HG02884 (cell line): Measurements from ENCODE around the gene PYGL.
"Not testable (repeated sequence)": the region's sequence is repeated elsewhere in the genome, so short reads cannot be mapped to it uniquely, and the experiment has no call there.

ENCODE experiments used
- ATAC-seq: cut with Tn5 transposase; IDR thresholded peaks from one replicate; pipeline ENCODE4 v1.9.1; 2021; ENCODE audit warnings: mild to moderate bottlenecking, moderate library complexity; ENCODE audit not compliant: unreplicated experiment

PYGL gene

DNA sequence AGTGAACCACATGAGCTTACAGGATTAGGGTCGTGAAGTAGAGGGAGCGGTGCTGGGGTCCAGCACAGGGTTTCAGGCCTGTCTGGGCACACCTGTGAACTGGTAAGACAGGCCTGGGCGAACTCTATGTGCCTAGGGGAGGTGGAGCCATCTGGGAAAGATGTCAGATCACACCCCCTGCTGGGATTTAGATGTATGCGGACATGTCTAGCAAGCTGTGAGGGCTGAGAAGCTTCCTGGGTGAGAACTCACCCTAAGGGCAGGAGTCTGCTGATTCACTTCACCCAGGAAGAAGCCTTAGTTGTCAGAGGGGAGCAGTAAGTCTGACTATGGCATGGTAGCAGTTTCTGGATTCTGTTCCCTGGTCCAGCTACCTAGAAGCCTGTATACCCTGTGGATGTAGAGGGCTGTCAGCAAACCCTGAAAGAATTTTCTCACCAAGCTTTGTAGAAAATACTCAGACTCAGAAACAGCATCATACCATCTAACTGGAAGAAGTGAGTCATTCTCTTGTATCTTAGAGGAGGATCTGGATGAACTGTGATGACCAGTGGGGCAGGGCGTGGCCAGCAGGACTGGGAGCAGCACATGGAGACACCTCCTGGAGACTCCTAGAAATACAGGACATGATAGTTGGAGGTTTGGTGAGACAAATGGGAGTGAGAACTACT, 11.2 kb upstream of the PYGL start:
- ATAC-seq: no peak

GRCh38 chr14:50954811-50955372, 10.6 kb upstream of the PYGL start:
- no peak for ATAC-seq

DNA sequence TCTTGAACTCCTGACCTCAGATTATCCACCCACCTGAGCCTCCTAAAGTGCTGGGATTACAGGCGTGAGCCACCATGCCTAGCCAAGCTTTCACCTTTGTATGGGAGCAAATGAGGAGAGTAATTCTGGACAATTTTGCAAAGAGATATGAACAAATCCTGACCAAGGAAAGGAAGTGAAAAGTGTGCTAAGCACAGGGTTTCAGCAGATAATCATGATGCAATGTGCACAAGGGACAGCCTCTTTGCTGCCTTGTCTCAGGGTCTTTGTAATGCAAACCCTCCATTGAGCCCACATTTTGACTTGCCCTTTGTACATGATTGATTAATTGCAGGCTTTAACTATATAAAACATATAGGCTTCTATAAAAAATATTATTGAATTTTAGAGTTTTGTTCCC, 9.2 kb upstream of the PYGL start:
- ATAC-seq: no peak

GRCh38 chr14:50951032-50951431, 6.7 kb upstream of the PYGL start:
- no peak for ATAC-seq

DNA sequence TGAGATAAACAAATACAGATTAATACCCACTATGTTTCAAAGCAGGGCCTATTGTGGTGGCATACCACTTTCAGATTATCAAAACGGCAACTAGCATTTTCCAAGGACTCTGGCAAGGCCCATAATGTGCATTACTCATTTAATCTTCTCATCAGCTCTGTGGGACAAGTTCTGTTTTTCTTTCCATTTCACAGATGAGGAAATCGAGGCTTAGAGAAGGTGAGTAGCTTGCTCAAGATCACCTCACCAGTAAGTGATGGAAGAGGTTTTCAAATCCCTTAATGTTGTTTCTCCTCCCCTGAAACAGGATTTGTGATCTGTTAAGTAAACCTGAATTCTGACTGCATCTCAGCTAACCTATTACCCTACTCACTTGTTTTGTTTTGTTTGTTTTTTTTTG, 3.9 kb upstream of the PYGL start:
- no peak for ATAC-seq

DNA sequence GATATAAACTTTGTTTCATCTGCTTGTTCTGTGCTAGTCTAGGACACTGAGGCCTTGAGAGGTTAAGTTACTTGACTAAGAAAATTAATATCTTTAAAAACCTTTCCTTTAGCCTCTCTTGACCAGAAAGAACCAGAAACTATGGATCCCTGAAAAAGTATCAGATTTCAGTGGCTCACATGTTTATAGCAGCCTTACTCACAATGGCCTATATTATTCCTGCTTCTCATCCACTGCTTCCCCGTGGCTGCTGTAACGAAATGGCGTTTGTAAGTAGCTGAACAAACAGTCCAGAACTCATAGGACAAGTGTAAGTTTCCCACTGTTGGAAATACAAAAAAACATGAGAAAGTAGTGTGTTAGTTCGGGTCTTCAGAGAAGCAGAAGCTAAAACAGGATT, 3.2 kb upstream of the PYGL start:
- no peak for ATAC-seq

- ATAC-seq: no peak
Measured at GRCh38 chr14:50946234-50946935, 2.1 kb upstream of the PYGL start.

DNA sequence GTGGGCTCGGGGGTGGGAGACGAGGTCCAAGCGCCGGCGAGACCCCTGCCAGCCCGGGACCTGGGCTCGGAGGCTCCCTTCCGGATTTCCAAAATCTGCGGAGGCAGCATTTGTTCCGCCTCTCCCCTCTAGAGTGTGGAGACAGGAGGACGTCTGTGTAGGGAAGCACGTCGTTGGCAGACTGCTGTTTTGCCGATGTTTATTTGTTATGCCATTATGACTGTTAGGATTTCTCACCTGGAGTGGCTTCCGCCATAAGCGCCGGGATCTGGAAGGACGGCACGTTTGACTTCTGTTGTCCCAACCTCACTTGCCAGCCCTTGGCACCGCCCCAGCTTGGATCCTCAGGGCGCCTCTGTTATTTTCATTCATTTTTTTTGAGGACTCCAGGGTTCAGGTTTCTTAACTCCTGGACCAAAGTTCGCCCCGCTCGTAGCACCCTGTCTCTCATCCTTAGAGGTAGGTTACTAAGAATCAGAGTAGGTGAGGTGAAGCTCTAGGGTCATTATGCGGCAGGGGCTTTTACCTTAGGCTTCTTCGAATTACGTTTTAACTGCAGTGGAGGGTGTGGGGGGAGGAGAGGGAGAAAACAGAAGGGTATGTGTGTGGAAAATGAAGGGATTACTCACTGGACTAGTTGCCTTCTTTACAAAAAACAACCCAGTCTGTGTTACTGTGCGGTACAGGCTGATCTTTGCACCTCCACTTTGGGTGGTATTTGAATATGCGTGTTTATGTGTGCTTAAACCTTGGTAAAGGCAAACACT, 547 bp upstream of the PYGL start:
- ATAC-seq: no peak

- ATAC-seq: no peak
Measured at GRCh38 chr14:50943261-50943942, 881 bp downstream of the PYGL start.

- not testable (repeated sequence) for ATAC-seq
Measured at GRCh38 chr14:50941638-50942037, 2.6 kb downstream of the PYGL start.

- ATAC-seq: no peak
Measured at GRCh38 chr14:50941151-50941550, 3.1 kb downstream of the PYGL start.

GRCh38 chr14:50937800-50938199, 6.5 kb downstream of the PYGL start:
- ATAC-seq: no peak

DNA sequence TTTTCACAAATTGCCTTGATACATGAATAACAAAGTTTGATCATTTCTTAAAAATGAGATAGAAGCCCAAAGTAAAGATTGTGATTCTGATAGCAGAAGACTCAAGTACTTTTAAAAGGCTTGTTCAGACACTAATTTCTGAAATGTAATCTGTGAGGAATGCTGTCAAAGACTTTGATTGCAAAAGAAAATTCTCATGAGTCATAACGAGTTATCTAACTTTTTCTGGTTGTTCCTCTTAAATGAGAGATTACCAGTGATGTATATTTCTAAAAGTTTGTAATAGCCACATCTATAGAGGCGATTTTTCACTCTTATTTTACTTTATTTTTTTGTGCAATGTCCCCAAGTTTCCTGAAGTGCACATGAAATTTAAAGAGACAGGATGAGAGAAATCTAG, 7.0 kb downstream of the PYGL start:
- ATAC-seq: no peak

DNA sequence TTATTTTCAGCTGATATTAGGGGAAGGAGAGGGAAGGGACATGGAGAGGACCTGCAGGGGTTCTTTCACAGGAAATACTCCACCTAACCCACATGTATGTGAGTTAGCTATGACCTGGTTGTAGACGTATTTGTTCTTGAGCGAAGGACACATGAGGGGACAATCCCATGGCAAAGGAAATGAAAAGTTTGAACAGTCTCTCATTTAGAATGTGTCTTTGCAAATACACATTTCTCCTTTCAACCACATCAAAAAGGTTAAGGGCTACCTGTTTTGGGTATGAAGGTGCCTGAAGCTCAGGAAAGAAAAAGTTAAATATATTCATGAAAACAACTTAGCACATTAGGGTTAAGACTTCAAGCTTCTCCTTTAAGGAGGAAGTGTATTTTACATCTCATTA, 7.4 kb downstream of the PYGL start:
- ATAC-seq: no peak

- no peak for ATAC-seq
Measured at GRCh38 chr14:50936016-50936340, 8.3 kb downstream of the PYGL start.

GRCh38 chr14:50935126-50936015, 8.9 kb downstream of the PYGL start:
- no peak for ATAC-seq

- ATAC-seq: no peak
Measured at GRCh38 chr14:50932592-50933495, 11.4 kb downstream of the PYGL start.

GRCh38 chr14:50932156-50932555, 12.1 kb downstream of the PYGL start:
- ATAC-seq: no peak

DNA sequence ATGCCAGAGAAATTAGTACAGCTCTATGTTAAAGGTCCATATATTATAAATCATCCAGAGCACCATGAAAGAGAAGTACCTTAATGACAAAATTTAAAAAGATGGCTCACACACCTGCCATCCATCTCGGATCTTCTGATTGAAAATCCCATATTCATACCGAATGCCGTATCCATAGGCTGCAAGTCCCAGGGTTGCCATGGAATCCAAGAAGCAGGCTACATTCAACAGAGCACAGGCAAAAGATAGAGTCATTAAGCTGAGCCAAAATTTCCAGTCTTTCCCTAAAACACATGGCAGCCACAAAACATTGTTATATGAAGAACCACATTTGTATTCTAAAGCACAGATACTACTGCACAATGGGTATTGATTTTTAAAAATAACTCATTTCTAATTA, 12.7 kb downstream of the PYGL start:
- ATAC-seq: no peak
